ENCODE measurements around the gene IMPACT.

DNA sequence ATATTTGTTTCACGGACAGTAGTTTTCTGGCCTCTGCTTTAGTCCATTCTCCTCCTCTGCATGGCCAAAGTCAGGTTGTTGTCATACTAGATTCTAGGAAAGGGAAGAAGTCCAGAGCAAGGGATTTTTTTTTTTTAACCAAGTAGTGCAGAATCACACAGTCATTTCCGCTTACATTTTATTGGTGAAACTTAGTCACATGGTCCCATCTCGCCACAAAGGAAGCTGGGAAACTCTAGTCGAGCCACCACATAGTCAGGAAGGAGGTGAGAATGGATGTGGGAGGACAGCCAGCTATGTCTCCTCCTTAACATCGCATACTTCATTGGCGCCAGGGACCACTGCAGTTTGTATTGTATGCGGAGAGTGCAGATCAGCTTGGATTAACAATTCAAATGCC, 44.3 kb downstream of the IMPACT start:
- TF ChIP-seq, protein P1, sequence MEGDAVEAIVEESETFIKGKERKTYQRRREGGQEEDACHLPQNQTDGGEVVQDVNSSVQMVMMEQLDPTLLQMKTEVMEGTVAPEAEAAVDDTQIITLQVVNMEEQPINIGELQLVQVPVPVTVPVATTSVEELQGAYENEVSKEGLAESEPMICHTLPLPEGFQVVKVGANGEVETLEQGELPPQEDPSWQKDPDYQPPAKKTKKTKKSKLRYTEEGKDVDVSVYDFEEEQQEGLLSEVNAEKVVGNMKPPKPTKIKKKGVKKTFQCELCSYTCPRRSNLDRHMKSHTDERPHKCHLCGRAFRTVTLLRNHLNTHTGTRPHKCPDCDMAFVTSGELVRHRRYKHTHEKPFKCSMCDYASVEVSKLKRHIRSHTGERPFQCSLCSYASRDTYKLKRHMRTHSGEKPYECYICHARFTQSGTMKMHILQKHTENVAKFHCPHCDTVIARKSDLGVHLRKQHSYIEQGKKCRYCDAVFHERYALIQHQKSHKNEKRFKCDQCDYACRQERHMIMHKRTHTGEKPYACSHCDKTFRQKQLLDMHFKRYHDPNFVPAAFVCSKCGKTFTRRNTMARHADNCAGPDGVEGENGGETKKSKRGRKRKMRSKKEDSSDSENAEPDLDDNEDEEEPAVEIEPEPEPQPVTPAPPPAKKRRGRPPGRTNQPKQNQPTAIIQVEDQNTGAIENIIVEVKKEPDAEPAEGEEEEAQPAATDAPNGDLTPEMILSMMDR (IDR thresholded peaks at IDR 0.05) = no peak
- TF ChIP-seq POLR2AphosphoS5 (IDR thresholded peaks at IDR 0.05) = no peak

All from breast epithelium (tissue), 3 donors.